ENCODE measurements around the gene TBL2. TPM values are rescaled to one million over a fixed set of nuclear protein-coding genes. Genes with fewer than 3 reads are reported as not detected.
"Not testable (repeated sequence)": the region's sequence is repeated elsewhere in the genome, so short reads cannot be mapped to it uniquely, and the experiment has no call there.

TBL2 gene
- total and polyA plus RNA-seq, 2 experiments from 2014 or later: 6.9 to 27.8 TPM

- H3K4me3 ChIP-seq; H3K4me3 Mint-ChIP-seq; H3F3A ChIP-seq (replicated peaks; ENCODE audit: low read depth); H3K9me3 Mint-ChIP-seq; H3K79me2 ChIP-seq (replicated peaks; ENCODE audit: insufficient read depth); H3K4me1 ChIP-seq (ENCODE audit: insufficient read depth); H3K27ac ChIP-seq (ENCODE audit: low read depth); H3K36me3 ChIP-seq (ENCODE audit: insufficient read depth); H3K4me1 Mint-ChIP-seq; DNase-seq (ENCODE audit: low spot score); H3K4me2 ChIP-seq; H3K36me3 Mint-ChIP-seq (ENCODE audit: low read depth); H2AFZ ChIP-seq; H3K27ac Mint-ChIP-seq; H3K9me2 ChIP-seq (ENCODE audit: insufficient read depth); ATAC-seq; H4K20me1 ChIP-seq (replicated peaks; ENCODE audit: insufficient read depth): not testable (repeated sequence)
- peaks cover 80% of the 10 kb centered on the region for H3K27me3 ChIP-seq (ENCODE audit: insufficient read depth)
- peaks cover 32% of the 10 kb centered on the region for H3K27me3 Mint-ChIP-seq (ENCODE audit: insufficient read depth, low read depth, poor library complexity)
Measured at GRCh38 chr7:73581006-73581405, 2.6 kb upstream of the TBL2 start.

GRCh38 chr7:73577627-73578341 is 595 bp downstream of the TBL2 start:
- peaks cover 25% of the 10 kb centered on the region for H3K36me3 Mint-ChIP-seq (ENCODE audit: low read depth)
- peaks cover 9% of the 10 kb centered on the region; the same call in 2 of the 3 replicates for H3K4me1 Mint-ChIP-seq
- TF ChIP-seq, protein P1, sequence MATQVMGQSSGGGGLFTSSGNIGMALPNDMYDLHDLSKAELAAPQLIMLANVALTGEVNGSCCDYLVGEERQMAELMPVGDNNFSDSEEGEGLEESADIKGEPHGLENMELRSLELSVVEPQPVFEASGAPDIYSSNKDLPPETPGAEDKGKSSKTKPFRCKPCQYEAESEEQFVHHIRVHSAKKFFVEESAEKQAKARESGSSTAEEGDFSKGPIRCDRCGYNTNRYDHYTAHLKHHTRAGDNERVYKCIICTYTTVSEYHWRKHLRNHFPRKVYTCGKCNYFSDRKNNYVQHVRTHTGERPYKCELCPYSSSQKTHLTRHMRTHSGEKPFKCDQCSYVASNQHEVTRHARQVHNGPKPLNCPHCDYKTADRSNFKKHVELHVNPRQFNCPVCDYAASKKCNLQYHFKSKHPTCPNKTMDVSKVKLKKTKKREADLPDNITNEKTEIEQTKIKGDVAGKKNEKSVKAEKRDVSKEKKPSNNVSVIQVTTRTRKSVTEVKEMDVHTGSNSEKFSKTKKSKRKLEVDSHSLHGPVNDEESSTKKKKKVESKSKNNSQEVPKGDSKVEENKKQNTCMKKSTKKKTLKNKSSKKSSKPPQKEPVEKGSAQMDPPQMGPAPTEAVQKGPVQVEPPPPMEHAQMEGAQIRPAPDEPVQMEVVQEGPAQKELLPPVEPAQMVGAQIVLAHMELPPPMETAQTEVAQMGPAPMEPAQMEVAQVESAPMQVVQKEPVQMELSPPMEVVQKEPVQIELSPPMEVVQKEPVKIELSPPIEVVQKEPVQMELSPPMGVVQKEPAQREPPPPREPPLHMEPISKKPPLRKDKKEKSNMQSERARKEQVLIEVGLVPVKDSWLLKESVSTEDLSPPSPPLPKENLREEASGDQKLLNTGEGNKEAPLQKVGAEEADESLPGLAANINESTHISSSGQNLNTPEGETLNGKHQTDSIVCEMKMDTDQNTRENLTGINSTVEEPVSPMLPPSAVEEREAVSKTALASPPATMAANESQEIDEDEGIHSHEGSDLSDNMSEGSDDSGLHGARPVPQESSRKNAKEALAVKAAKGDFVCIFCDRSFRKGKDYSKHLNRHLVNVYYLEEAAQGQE (IDR thresholded peaks at IDR 0.05; ENCODE audit: unreplicated experiment): no peak
- Histone ChIP-seq H3K36me3 (ENCODE audit: insufficient read depth) (no peaks in the 10 kb centered on the region; the same call in 1 of the 2 replicates), H3K9me2 (ENCODE audit: insufficient read depth) (no peaks in the 10 kb centered on the region), H3F3A (replicated peaks; ENCODE audit: low read depth) (no peaks in the 10 kb centered on the region), H3K4me1 (ENCODE audit: insufficient read depth) (peaks cover 3% of the 10 kb centered on the region; the same call in 1 of the 2 replicates), H3K4me2 (peak overlapping the region; percentile 99), H3K27me3 (ENCODE audit: insufficient read depth) (peaks cover 48% of the 10 kb centered on the region), H3K4me3 (peak overlapping the region; percentile 95), H4K20me1 (replicated peaks; ENCODE audit: insufficient read depth) (peaks cover 5% of the 10 kb centered on the region), H3K27ac (ENCODE audit: low read depth) (no peak overlapping the region), H3K79me2 (replicated peaks; ENCODE audit: insufficient read depth) (peaks cover 9% of the 10 kb centered on the region), H2AFZ (peak overlapping the region; percentile 83; the same call in 1 of the 2 replicates)
- H3K9me3 Mint-ChIP-seq: no peaks in the 10 kb centered on the region
- DNase-seq (ENCODE audit: low spot score) (peak; percentile 37), ATAC-seq (peak; percentile 36)
- no peak overlapping the region for H3K27ac Mint-ChIP-seq
- peak overlapping the region; percentile 86 for H3K4me3 Mint-ChIP-seq
- peaks cover 21% of the 10 kb centered on the region for H3K27me3 Mint-ChIP-seq (ENCODE audit: insufficient read depth, low read depth, poor library complexity)

DNA sequence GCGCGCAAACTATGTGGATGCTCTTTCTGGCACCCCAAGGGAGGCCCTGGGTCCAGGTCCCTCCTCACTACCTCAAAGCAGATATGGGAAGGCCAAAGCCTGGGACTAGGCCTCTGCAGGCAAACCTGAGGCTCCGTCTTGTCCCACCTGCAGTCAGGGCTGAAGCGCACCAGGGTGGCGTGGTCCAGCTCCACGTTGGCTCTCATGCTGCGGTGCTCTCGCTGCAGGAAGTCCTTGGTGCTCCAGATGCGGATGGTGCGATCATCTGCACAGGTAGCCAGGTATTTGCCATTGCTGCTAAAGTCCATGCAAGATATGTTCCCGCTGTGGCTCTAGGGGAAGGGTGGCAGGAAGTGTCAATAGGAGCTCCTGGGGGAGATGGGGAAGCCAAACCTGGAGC is 4.6 kb downstream of the TBL2 start:
- H3K9me3 Mint-ChIP-seq: no peaks in the 10 kb centered on the region
- Histone ChIP-seq H2AFZ (no peak overlapping the region), H3K4me1 (ENCODE audit: insufficient read depth) (no peaks in the 10 kb centered on the region), H4K20me1 (replicated peaks; ENCODE audit: insufficient read depth) (peaks cover 13% of the 10 kb centered on the region), H3K79me2 (replicated peaks; ENCODE audit: insufficient read depth) (peaks cover 9% of the 10 kb centered on the region), H3K36me3 (ENCODE audit: insufficient read depth) (no peaks in the 10 kb centered on the region; the same call in 1 of the 2 replicates), H3K27ac (ENCODE audit: low read depth) (no peak overlapping the region), H3K4me2 (no peak overlapping the region), H3F3A (replicated peaks; ENCODE audit: low read depth) (no peaks in the 10 kb centered on the region), H3K27me3 (ENCODE audit: insufficient read depth) (peaks cover 10% of the 10 kb centered on the region), H3K9me2 (ENCODE audit: insufficient read depth) (no peaks in the 10 kb centered on the region), H3K4me3 (no peak overlapping the region)
- no peak overlapping the region for H3K4me3 Mint-ChIP-seq
- peaks cover 3% of the 10 kb centered on the region; the same call in 2 of the 3 replicates for H3K4me1 Mint-ChIP-seq
- H3K27ac Mint-ChIP-seq: no peak overlapping the region
- DNase-seq (ENCODE audit: low spot score) (no peak), ATAC-seq (no peak)
- H3K27me3 Mint-ChIP-seq (ENCODE audit: insufficient read depth, low read depth, poor library complexity): peaks cover 10% of the 10 kb centered on the region
- peaks cover 53% of the 10 kb centered on the region for H3K36me3 Mint-ChIP-seq (ENCODE audit: low read depth)
- TF ChIP-seq, protein P2, sequence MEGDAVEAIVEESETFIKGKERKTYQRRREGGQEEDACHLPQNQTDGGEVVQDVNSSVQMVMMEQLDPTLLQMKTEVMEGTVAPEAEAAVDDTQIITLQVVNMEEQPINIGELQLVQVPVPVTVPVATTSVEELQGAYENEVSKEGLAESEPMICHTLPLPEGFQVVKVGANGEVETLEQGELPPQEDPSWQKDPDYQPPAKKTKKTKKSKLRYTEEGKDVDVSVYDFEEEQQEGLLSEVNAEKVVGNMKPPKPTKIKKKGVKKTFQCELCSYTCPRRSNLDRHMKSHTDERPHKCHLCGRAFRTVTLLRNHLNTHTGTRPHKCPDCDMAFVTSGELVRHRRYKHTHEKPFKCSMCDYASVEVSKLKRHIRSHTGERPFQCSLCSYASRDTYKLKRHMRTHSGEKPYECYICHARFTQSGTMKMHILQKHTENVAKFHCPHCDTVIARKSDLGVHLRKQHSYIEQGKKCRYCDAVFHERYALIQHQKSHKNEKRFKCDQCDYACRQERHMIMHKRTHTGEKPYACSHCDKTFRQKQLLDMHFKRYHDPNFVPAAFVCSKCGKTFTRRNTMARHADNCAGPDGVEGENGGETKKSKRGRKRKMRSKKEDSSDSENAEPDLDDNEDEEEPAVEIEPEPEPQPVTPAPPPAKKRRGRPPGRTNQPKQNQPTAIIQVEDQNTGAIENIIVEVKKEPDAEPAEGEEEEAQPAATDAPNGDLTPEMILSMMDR (conservative IDR thresholded peaks at IDR 0.05; ENCODE audit: low read depth in 2 of 2): no peak
- no peak for TF ChIP-seq ETS1 (IDR thresholded peaks at IDR 0.05)
- no peak for TF ChIP-seq CREB1 (CRISPR knock-in tag; IDR thresholded peaks at IDR 0.05; ENCODE audit: low read depth)
- TF ChIP-seq NANOG (IDR thresholded peaks at IDR 0.05; ENCODE audit: borderline replicate concordance): no peak
- TF ChIP-seq JUNB (IDR thresholded peaks at IDR 0.05; ENCODE audit: unreplicated experiment): no peak
- no peak for TF ChIP-seq EZH2phosphoT487 (IDR thresholded peaks at IDR 0.05; ENCODE audit: unreplicated experiment)
- no peak for TF ChIP-seq ZNF114 (CRISPR knock-in tag; IDR thresholded peaks at IDR 0.05)
- TF ChIP-seq ZNF331 (CRISPR knock-in tag; IDR thresholded peaks at IDR 0.05; ENCODE audit: low read depth): no peak
